HG03095 (cell line): ENCODE data around the gene ANK2.
A peak's percentile ranks its signal among the peaks of the same experiment; 100 is the strongest.

Experiments
- ATAC-seq: cut with Tn5 transposase; IDR thresholded peaks from one replicate; pipeline ENCODE4 v1.9.1; 2021; ENCODE audit warnings: moderate library complexity; ENCODE audit not compliant: unreplicated experiment

Gene ANK2

GRCh38 chr4:113389160-113389559, 339.7 kb downstream of the ANK2 start:
- no peak for ATAC-seq

GRCh38 chr4:113390850-113391249, 341.4 kb downstream of the ANK2 start:
- ATAC-seq, result no peak

- no peak for ATAC-seq
Observed at GRCh38 chr4:113394108-113394729, 344.8 kb downstream of the ANK2 start.

- peak; percentile 95 for ATAC-seq
Observed at GRCh38 chr4:113394730-113395530, 345.5 kb downstream of the ANK2 start.

- ATAC-seq, result no peak
Observed at GRCh38 chr4:113397114-113397701, 347.8 kb downstream of the ANK2 start.

- no peak for ATAC-seq
Observed at GRCh38 chr4:113398441-113399143, 349.1 kb downstream of the ANK2 start.

- ATAC-seq, result no peak
Observed at GRCh38 chr4:113404167-113404571, 354.7 kb downstream of the ANK2 start.

- no peak for ATAC-seq
Observed at GRCh38 chr4:113404841-113405240, 355.4 kb downstream of the ANK2 start.

- ATAC-seq, result no peak
Observed at GRCh38 chr4:113405874-113406722, 356.6 kb downstream of the ANK2 start.

GRCh38 chr4:113406723-113407016, 357.2 kb downstream of the ANK2 start:
- no peak for ATAC-seq

- no peak for ATAC-seq
Observed at GRCh38 chr4:113407409-113407808, 358.0 kb downstream of the ANK2 start.

GRCh38 chr4:113409181-113409580, 359.7 kb downstream of the ANK2 start:
- ATAC-seq, result no peak

- ATAC-seq, result no peak
Observed at GRCh38 chr4:113410686-113411085, 361.2 kb downstream of the ANK2 start.

- ATAC-seq, result no peak
Observed at GRCh38 chr4:113411496-113411938, 362.1 kb downstream of the ANK2 start.

GRCh38 chr4:113419631-113420030, 370.2 kb downstream of the ANK2 start:
- no peak for ATAC-seq

- no peak for ATAC-seq
Observed at GRCh38 chr4:113420938-113421337, 371.5 kb downstream of the ANK2 start.

- ATAC-seq, result no peak
Observed at GRCh38 chr4:113423631-113424030, 374.2 kb downstream of the ANK2 start.

GRCh38 chr4:113433116-113433515, 383.7 kb downstream of the ANK2 start:
- no peak for ATAC-seq
